HEK293 (cell line): ENCODE results near the gene KLHL35.

Experiments used
- GFI1B ChIP-seq: fragments of 450-650 bp; formaldehyde crosslinking; IDR thresholded peaks from 2 replicates; pipeline ENCODE4 v1.5.1; 2016; ENCODE audit warnings: missing biosample characterization, missing genetic modification characterization
- SCRT1 ChIP-seq: fragments of 450-650 bp; formaldehyde crosslinking; IDR thresholded peaks from 2 replicates; pipeline ENCODE4 v1.5.1; 2016; ENCODE audit warnings: missing biosample characterization, missing genetic modification characterization, borderline replicate concordance
- ZBTB17 ChIP-seq: fragments of 450-650 bp; formaldehyde crosslinking; IDR thresholded peaks from 2 replicates; pipeline ENCODE4 v1.5.1; 2016; ENCODE audit warnings: missing biosample characterization, missing genetic modification characterization
- ZBTB20 ChIP-seq: fragments of 450-650 bp; formaldehyde crosslinking; IDR thresholded peaks from 2 replicates; pipeline ENCODE4 v1.5.1; 2016; ENCODE audit warnings: missing biosample characterization, missing genetic modification characterization
- ZNF133 ChIP-seq: fragments of 450-650 bp; formaldehyde crosslinking; IDR thresholded peaks from 2 replicates; pipeline ENCODE4 v1.5.1; 2016; ENCODE audit warnings: missing biosample characterization, missing genetic modification characterization
- ZNF202 ChIP-seq: fragments of 450-650 bp; formaldehyde crosslinking; IDR thresholded peaks from 2 replicates; pipeline ENCODE4 v1.5.1; 2016; ENCODE audit warnings: missing biosample characterization, missing genetic modification characterization, borderline replicate concordance
- ZNF266 ChIP-seq: fragments of 450-650 bp; formaldehyde crosslinking; IDR thresholded peaks from 2 replicates; pipeline ENCODE4 v1.5.1; 2016; ENCODE audit warnings: missing biosample characterization, missing genetic modification characterization, low read depth
- ZNF274 ChIP-seq, 2 experiments: fragments of 200-500 bp in 1 of 2; fragments of 450-650 bp in 1 of 2; sonication (Bioruptor generic) in 1 of 2; formaldehyde crosslinking in 1 of 2; IDR thresholded peaks; 2 replicates each; pipeline versions ENCODE4 v1.5.1 to v1.6.1; 2014 to 2016; ENCODE audit warnings: borderline replicate concordance in 1 of 2, inconsistent platforms in 1 of 2, low read length in 1 of 2, missing biosample characterization in 1 of 2, missing genetic modification characterization in 1 of 2
- ZNF292 ChIP-seq: fragments of 450-650 bp; formaldehyde crosslinking; IDR thresholded peaks from 2 replicates; pipeline ENCODE4 v1.5.1; 2016; ENCODE audit warnings: low read depth, missing biosample characterization, missing genetic modification characterization, borderline replicate concordance
- ZNF394 ChIP-seq: fragments of 450-650 bp; formaldehyde crosslinking; IDR thresholded peaks from 2 replicates; pipeline ENCODE4 v1.5.1; 2016; ENCODE audit warnings: missing biosample characterization, missing genetic modification characterization, mild to moderate bottlenecking, moderate library complexity, borderline replicate concordance
- ZNF423 ChIP-seq: fragments of 450-650 bp; formaldehyde crosslinking; IDR thresholded peaks from 2 replicates; pipeline ENCODE4 v1.5.1; 2016; ENCODE audit warnings: missing biosample characterization, missing genetic modification characterization
- ZNF433 ChIP-seq: fragments of 450-650 bp; formaldehyde crosslinking; IDR thresholded peaks from 2 replicates; pipeline ENCODE4 v1.5.1; 2016; ENCODE audit warnings: missing biosample characterization, missing genetic modification characterization, low read depth
- ZNF473 ChIP-seq: fragments of 450-650 bp; formaldehyde crosslinking; IDR thresholded peaks from 2 replicates; pipeline ENCODE4 v1.5.1; 2017; ENCODE audit warnings: missing biosample characterization, missing genetic modification characterization
- ZNF501 ChIP-seq: fragments of 450-650 bp; formaldehyde crosslinking; IDR thresholded peaks from 2 replicates; pipeline ENCODE4 v1.5.1; 2016; ENCODE audit warnings: missing biosample characterization, missing genetic modification characterization
- ZNF510 ChIP-seq: fragments of 450-650 bp; formaldehyde crosslinking; IDR thresholded peaks from 2 replicates; pipeline ENCODE4 v1.5.1; 2018; ENCODE audit warnings: mild to moderate bottlenecking, missing genetic modification characterization, missing biosample characterization; ENCODE audit not compliant: insufficient replicate concordance
- ZNF529 ChIP-seq: fragments of 450-650 bp; formaldehyde crosslinking; IDR thresholded peaks from 2 replicates; pipeline ENCODE4 v1.5.1; 2017; ENCODE audit warnings: missing genetic modification characterization, missing biosample characterization; ENCODE audit not compliant: insufficient replicate concordance
- ZNF596 ChIP-seq: fragments of 450-650 bp; IDR thresholded peaks from 2 replicates; pipeline ENCODE4 v1.5.0; 2018; ENCODE audit warnings: missing biosample characterization, mild to moderate bottlenecking, missing genetic modification characterization, moderate library complexity
- ZNF600 ChIP-seq: fragments of 450-650 bp; formaldehyde crosslinking; IDR thresholded peaks from 2 replicates; pipeline ENCODE4 v1.5.1; 2016; ENCODE audit warnings: missing biosample characterization, missing genetic modification characterization
- ZNF707 ChIP-seq: fragments of 450-650 bp; formaldehyde crosslinking; IDR thresholded peaks from 2 replicates; pipeline ENCODE4 v1.5.1; 2016; ENCODE audit warnings: missing biosample characterization, missing genetic modification characterization
- TF ChIP-seq, protein P1 (sequence below): fragments of 450-650 bp; formaldehyde crosslinking; IDR thresholded peaks from 2 replicates; pipeline ENCODE4 v1.5.1; 2016; ENCODE audit warnings: missing biosample characterization, missing genetic modification characterization
- TF ChIP-seq, protein P2 (sequence below): fragments of 450-650 bp; formaldehyde crosslinking; optimal IDR thresholded peaks from 2 replicates; pipeline ENCODE3; 2016; ENCODE audit warnings: missing biosample characterization, mild to moderate bottlenecking, missing genetic modification characterization
- TF ChIP-seq, protein P3 (sequence below): fragments of 450-650 bp; formaldehyde crosslinking; IDR thresholded peaks from 2 replicates; pipeline ENCODE4 v1.5.1; 2016; ENCODE audit warnings: missing biosample characterization, missing genetic modification characterization
- TF ChIP-seq, protein P4 (sequence below): fragments of 450-650 bp; formaldehyde crosslinking; IDR thresholded peaks from 2 replicates; pipeline ENCODE4 v1.5.1; 2016; ENCODE audit warnings: missing biosample characterization, missing genetic modification characterization
- TF ChIP-seq, protein P5 (sequence below): fragments of 450-650 bp; formaldehyde crosslinking; IDR thresholded peaks from 2 replicates; pipeline ENCODE4 v1.5.1; 2016; ENCODE audit warnings: missing biosample characterization, missing genetic modification characterization

KLHL35 gene

DNA sequence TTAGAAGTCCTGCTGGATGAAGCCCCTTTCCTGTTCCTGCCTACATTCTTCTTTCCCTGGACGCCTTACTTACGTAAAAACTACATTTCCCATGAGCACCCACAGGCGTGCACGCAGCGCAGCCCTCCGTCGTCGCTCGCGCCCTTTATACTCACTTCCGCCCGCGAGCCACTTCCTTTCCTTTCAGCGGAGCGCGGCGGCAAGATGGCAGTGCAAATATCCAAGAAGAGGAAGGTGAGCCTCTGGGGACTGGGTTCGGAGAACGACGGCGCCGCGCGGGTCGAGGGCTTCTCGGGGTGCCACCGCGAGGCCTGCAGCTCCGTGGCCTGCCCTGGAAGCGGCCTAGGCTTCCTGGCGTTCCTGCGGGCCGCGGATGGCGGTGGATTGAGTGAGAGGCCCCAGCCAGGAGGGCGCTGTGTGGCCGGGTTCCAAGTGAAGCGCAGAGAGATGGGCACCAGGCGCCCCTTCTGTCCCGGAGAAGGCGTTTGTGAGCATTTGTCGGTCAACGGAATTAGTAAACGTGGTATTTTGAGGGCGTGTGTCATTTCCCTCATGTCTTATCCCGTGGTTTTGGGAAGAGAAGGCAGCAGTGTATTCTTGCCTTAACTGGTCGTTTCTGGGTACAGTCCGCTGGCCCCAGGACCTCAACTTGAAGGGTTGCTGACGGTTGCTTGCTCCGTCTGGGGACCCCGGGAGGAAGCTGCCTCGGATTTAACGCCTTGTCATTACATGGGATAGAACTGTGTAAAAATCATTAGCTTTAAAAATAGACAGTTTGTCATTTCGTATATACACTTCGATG, 33.5 kb downstream of the KLHL35 start, which contains the start of gene RPS3 (continued):
- TF ChIP-seq SCRT1 (no peak), ZNF510 (tag by site-specific recombination) (no peak), ZNF433 (tag by site-specific recombination) (no peak), ZNF266 (tag by site-specific recombination) (no peak), ZNF202 (tag by site-specific recombination) (no peak), ZBTB20 (peak; percentile 64), GFI1B (tag by site-specific recombination) (no peak), ZNF394 (peak; percentile 39; the same call in 1 of the 2 replicates), ZNF292 (tag by site-specific recombination) (no peak), ZNF600 (tag by site-specific recombination) (no peak), ZNF596 (no peak), ZNF473 (tag by site-specific recombination) (no peak), ZNF529 (tag by site-specific recombination) (no peak), ZNF501 (tag by site-specific recombination) (peak; percentile 97), ZBTB17 (tag by site-specific recombination) (peak; percentile 96), ZNF423 (tag by site-specific recombination) (no peak), ZNF274 (IDR thresholded peaks at IDR 0.05; ENCODE audit: low read length) (no peak), ZNF274 (tag by site-specific recombination; IDR thresholded peaks at IDR 0.05; ENCODE audit: borderline replicate concordance) (no peak), ZNF707 (no peak), ZNF133 (no peak)
- TF ChIP-seq, protein P1, sequence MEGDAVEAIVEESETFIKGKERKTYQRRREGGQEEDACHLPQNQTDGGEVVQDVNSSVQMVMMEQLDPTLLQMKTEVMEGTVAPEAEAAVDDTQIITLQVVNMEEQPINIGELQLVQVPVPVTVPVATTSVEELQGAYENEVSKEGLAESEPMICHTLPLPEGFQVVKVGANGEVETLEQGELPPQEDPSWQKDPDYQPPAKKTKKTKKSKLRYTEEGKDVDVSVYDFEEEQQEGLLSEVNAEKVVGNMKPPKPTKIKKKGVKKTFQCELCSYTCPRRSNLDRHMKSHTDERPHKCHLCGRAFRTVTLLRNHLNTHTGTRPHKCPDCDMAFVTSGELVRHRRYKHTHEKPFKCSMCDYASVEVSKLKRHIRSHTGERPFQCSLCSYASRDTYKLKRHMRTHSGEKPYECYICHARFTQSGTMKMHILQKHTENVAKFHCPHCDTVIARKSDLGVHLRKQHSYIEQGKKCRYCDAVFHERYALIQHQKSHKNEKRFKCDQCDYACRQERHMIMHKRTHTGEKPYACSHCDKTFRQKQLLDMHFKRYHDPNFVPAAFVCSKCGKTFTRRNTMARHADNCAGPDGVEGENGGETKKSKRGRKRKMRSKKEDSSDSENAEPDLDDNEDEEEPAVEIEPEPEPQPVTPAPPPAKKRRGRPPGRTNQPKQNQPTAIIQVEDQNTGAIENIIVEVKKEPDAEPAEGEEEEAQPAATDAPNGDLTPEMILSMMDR (tag by site-specific recombination), result peak; percentile 91
- TF ChIP-seq, protein P2, sequence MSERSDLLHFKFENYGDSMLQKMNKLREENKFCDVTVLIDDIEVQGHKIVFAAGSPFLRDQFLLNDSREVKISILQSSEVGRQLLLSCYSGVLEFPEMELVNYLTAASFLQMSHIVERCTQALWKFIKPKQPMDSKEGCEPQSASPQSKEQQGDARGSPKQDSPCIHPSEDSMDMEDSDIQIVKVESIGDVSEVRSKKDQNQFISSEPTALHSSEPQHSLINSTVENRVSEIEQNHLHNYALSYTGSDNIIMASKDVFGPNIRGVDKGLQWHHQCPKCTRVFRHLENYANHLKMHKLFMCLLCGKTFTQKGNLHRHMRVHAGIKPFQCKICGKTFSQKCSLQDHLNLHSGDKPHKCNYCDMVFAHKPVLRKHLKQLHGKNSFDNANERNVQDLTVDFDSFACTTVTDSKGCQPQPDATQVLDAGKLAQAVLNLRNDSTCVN, result peak; percentile 93
- TF ChIP-seq, protein P3, sequence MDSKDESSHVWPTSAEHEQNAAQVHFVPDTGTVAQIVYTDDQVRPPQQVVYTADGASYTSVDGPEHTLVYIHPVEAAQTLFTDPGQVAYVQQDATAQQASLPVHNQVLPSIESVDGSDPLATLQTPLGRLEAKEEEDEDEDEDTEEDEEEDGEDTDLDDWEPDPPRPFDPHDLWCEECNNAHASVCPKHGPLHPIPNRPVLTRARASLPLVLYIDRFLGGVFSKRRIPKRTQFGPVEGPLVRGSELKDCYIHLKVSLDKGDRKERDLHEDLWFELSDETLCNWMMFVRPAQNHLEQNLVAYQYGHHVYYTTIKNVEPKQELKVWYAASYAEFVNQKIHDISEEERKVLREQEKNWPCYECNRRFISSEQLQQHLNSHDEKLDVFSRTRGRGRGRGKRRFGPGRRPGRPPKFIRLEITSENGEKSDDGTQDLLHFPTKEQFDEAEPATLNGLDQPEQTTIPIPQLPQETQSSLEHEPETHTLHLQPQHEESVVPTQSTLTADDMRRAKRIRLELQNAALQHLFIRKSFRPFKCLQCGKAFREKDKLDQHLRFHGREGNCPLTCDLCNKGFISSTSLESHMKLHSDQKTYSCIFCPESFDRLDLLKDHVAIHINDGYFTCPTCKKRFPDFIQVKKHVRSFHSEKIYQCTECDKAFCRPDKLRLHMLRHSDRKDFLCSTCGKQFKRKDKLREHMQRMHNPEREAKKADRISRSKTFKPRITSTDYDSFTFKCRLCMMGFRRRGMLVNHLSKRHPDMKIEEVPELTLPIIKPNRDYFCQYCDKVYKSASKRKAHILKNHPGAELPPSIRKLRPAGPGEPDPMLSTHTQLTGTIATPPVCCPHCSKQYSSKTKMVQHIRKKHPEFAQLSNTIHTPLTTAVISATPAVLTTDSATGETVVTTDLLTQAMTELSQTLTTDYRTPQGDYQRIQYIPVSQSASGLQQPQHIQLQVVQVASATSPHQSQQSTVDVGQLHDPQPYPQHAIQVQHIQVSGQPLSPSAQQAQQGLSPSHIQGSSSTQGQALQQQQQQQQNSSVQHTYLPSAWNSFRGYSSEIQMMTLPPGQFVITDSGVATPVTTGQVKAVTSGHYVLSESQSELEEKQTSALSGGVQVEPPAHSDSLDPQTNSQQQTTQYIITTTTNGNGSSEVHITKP (tag by site-specific recombination), result no peak
- TF ChIP-seq, protein P4, sequence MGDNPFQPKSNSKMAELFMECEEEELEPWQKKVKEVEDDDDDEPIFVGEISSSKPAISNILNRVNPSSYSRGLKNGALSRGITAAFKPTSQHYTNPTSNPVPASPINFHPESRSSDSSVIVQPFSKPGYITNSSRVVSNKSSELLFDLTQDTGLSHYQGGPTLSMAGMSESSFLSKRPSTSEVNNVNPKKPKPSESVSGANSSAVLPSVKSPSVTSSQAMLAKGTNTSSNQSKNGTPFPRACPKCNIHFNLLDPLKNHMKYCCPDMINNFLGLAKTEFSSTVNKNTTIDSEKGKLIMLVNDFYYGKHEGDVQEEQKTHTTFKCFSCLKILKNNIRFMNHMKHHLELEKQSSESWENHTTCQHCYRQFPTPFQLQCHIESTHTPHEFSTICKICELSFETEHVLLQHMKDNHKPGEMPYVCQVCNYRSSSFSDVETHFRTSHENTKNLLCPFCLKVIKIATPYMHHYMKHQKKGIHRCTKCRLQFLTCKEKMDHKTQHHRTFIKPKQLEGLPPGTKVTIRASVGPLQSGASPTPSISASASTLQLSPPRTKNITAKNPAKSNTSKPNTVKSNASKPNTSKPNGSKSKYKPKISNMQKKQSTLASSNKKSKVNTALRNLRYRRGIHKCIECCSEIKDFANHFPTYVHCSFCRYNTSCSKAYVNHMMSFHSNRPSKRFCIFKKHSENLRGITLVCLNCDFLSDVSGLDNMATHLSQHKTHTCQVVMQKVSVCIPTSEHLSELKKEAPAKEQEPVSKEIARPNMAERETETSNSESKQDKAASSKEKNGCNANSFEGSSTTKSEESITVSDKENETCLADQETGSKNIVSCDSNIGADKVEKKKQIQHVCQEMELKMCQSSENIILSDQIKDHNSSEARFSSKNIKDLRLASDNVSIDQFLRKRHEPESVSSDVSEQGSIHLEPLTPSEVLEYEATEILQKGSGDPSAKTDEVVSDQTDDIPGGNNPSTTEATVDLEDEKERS (tag by site-specific recombination), result no peak
- TF ChIP-seq, protein P5, sequence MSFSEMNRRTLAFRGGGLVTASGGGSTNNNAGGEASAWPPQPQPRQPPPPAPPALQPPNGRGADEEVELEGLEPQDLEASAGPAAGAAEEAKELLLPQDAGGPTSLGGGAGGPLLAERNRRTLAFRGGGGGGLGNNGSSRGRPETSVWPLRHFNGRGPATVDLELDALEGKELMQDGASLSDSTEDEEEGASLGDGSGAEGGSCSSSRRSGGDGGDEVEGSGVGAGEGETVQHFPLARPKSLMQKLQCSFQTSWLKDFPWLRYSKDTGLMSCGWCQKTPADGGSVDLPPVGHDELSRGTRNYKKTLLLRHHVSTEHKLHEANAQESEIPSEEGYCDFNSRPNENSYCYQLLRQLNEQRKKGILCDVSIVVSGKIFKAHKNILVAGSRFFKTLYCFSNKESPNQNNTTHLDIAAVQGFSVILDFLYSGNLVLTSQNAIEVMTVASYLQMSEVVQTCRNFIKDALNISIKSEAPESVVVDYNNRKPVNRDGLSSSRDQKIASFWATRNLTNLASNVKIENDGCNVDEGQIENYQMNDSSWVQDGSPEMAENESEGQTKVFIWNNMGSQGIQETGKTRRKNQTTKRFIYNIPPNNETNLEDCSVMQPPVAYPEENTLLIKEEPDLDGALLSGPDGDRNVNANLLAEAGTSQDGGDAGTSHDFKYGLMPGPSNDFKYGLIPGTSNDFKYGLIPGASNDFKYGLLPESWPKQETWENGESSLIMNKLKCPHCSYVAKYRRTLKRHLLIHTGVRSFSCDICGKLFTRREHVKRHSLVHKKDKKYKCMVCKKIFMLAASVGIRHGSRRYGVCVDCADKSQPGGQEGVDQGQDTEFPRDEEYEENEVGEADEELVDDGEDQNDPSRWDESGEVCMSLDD (tag by site-specific recombination), result 0 out of 2 replicates have a peak, but pooled peaks have one; percentile 39
